ENCODE measurements around the gene JMJD7. TPM values are rescaled to one million over a fixed set of nuclear protein-coding genes. Genes with fewer than 3 reads are reported as not detected.

Gene JMJD7
- total and polyA plus RNA-seq, 2 donors (not counting 1 experiment from before 2014, with no cell fraction given): 33.4 to 43.9 TPM

DNA sequence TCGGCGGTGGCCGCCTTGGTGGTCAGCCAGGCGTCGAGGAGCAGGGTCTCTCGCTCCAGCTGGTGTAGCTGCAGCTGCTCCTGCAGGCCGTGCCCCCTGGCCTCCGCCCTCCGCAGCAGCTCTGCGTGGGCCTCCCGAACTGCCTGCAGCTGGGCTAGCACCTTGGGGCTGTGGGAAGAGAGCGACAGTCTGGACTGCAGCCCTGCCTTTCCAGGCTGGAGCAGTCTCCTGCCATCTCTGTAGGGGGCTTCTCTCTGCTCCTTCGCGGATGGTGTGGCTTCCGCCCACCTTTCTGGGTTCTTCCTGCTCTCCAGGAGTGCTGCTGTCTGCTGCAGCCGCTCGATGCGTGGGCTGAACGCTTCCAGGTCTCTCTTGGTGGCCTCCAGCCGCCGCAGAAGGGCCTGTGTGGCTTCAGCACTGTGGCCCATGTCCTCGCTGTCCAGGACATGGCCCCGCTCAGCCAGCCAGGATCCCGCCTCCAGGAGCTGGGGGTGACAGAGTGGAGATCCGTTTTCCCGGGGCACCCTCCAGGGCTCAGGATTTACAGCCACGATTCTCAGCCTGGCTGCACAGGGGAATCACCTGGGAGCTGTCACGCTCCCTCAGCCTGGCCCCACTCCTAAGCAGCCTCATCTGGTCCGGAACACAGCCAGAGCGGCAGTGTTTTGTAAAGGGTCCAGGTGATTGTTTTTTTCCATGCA is 27.5 kb downstream of the JMJD7 start:
- CTCF ChIA-PET: no interaction called here
- no peak overlapping the region for H3K4me3 Mint-ChIP-seq
- Histone ChIP-seq H3K4me2 (replicated peaks; ENCODE audit: low read depth, low read length, poor library complexity, severe bottlenecking) (no peak overlapping the region), H3K9ac (ENCODE audit: low read length) (no peak overlapping the region), H3K4me1 (ENCODE audit: control insufficient read depth in 2 of 2, insufficient read depth in 2 of 2, low read length in 2 of 2) (peaks cover 0 to 6% of the 10 kb centered on the region in 2 donors), H2AFZ (ENCODE audit: insufficient read depth, low read depth, low read length, poor library complexity, severe bottlenecking) (no peak overlapping the region), H3K36me3 (replicated peaks in 1 of 2; ENCODE audit: control extremely low read depth in 1 of 2, control insufficient read depth in 1 of 2, extremely low read depth in 1 of 2, insufficient read depth in 2 of 2, low read length in 1 of 2) (no peaks in the 10 kb centered on the region), H3K27ac (ENCODE audit: low read length in 2 of 2) (no peak overlapping the region), H3K79me2 (ENCODE audit: control insufficient read depth, insufficient read depth, low read length) (no peaks in the 10 kb centered on the region), H4K20me1 (ENCODE audit: control insufficient read depth, insufficient read depth, low read length, poor library complexity, severe bottlenecking) (no peaks in the 10 kb centered on the region), H3K9me3 (ENCODE audit: control extremely low read depth in 1 of 3, control insufficient read depth in 2 of 3, insufficient read depth in 1 of 3, low read length in 2 of 3) (no peaks in the 10 kb centered on the region), H3K27me3 (replicated peaks in 1 of 4; ENCODE audit: control extremely low read depth in 1 of 4, control insufficient read depth in 3 of 4, insufficient read depth in 4 of 4, low read length in 3 of 4) (peaks cover 0 to 7% (median 0%) of the 10 kb centered on the region in 4 experiments), H3K4me3 (ENCODE audit: control extremely low read depth in 1 of 5, extremely low read depth in 1 of 5, insufficient read depth in 1 of 5, low read depth in 2 of 5, low read length in 4 of 5) (no peak overlapping the region)
- TF ChIP-seq EZH2 (IDR thresholded peaks at IDR 0.05; ENCODE audit: borderline replicate concordance, insufficient read depth, low read depth, low read length, poor library complexity, severe bottlenecking): no peak
- TF ChIP-seq, protein P1, sequence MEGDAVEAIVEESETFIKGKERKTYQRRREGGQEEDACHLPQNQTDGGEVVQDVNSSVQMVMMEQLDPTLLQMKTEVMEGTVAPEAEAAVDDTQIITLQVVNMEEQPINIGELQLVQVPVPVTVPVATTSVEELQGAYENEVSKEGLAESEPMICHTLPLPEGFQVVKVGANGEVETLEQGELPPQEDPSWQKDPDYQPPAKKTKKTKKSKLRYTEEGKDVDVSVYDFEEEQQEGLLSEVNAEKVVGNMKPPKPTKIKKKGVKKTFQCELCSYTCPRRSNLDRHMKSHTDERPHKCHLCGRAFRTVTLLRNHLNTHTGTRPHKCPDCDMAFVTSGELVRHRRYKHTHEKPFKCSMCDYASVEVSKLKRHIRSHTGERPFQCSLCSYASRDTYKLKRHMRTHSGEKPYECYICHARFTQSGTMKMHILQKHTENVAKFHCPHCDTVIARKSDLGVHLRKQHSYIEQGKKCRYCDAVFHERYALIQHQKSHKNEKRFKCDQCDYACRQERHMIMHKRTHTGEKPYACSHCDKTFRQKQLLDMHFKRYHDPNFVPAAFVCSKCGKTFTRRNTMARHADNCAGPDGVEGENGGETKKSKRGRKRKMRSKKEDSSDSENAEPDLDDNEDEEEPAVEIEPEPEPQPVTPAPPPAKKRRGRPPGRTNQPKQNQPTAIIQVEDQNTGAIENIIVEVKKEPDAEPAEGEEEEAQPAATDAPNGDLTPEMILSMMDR (IDR thresholded peaks at IDR 0.05): no peak
- H3K4me1 Mint-ChIP-seq: peaks cover 2% of the 10 kb centered on the region
- H3K27ac Mint-ChIP-seq: no peak overlapping the region
- ATAC-seq (ENCODE audit: low read depth): no peak
- intact Hi-C loops (cut with micrococcal nuclease): no loop called here
- POLR2A ChIA-PET: interaction anchor here (0.7 kb wide), 1 partner anchor 527 kb away, joined by 3 read pairs; no protein-coding TSS in a partner anchor
- no peak for DNase-seq
- H3K9me3 Mint-ChIP-seq (ENCODE audit: insufficient read depth): no peaks in the 10 kb centered on the region
- WGBS (ENCODE audit: insufficient coverage): 92% methylated on average over 26 of the region's 30 CpGs
- no peaks in the 10 kb centered on the region for H3K27me3 Mint-ChIP-seq

DNA sequence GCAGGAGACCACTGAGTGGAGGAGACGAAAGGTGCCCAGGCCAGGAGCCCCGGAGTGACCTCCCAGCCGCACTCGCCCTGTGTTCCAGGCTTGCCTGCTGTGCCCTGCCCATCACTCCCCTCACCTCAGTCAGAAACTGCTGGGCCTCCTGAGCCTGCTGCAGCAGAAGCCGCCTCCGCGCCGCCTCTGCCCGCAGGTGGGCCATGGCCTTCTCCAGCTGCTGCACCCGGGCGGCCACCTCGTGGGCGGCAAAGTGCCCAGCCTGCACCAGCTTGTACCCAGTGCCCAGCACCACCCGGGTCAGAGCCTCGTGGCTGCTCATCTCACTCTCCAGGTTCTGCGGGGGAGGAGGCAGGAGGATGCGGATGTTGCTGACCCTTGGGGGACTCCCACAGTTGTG is 28.4 kb downstream of the JMJD7 start:
- no peak overlapping the region for H3K4me2 ChIP-seq (replicated peaks; ENCODE audit: low read depth, low read length, poor library complexity, severe bottlenecking)
- H3K27ac ChIP-seq (ENCODE audit: low read length in 2 of 2): no peak overlapping the region
- H3K36me3 ChIP-seq (replicated peaks in 1 of 2; ENCODE audit: control extremely low read depth in 1 of 2, control insufficient read depth in 1 of 2, extremely low read depth in 1 of 2, insufficient read depth in 2 of 2, low read length in 1 of 2): no peaks in the 10 kb centered on the region
- 98% methylated on average over 17 of the region's 17 CpGs for WGBS (ENCODE audit: insufficient coverage)
- peaks cover 0 to 7% (median 0%) of the 10 kb centered on the region in 4 experiments for H3K27me3 ChIP-seq (replicated peaks in 1 of 4; ENCODE audit: control extremely low read depth in 1 of 4, control insufficient read depth in 3 of 4, insufficient read depth in 4 of 4, low read length in 3 of 4)
- H2AFZ ChIP-seq (ENCODE audit: insufficient read depth, low read depth, low read length, poor library complexity, severe bottlenecking): no peak overlapping the region
- no peak overlapping the region for H3K4me3 ChIP-seq (ENCODE audit: control extremely low read depth in 1 of 5, extremely low read depth in 1 of 5, insufficient read depth in 1 of 5, low read depth in 2 of 5, low read length in 4 of 5)
- ATAC-seq (ENCODE audit: low read depth): no peak
- Mint-ChIP-seq H3K4me1 (peaks cover under 1% of the 10 kb centered on the region), H3K9me3 (ENCODE audit: insufficient read depth) (no peaks in the 10 kb centered on the region), H3K27ac (no peak overlapping the region), H3K4me3 (no peak overlapping the region), H3K27me3 (no peaks in the 10 kb centered on the region)
- CTCF ChIA-PET: no interaction called here
- POLR2A ChIA-PET: no interaction called here
- no peaks in the 10 kb centered on the region for H4K20me1 ChIP-seq (ENCODE audit: control insufficient read depth, insufficient read depth, low read length, poor library complexity, severe bottlenecking)
- DNase-seq: no peak
- no peak for TF ChIP-seq EZH2 (IDR thresholded peaks at IDR 0.05; ENCODE audit: borderline replicate concordance, insufficient read depth, low read depth, low read length, poor library complexity, severe bottlenecking)
- no peaks in the 10 kb centered on the region for H3K79me2 ChIP-seq (ENCODE audit: control insufficient read depth, insufficient read depth, low read length)
- intact Hi-C loops (cut with micrococcal nuclease): no loop called here
- no peak overlapping the region for H3K9ac ChIP-seq (ENCODE audit: low read length)
- peaks cover 0 to 6% of the 10 kb centered on the region in 2 donors for H3K4me1 ChIP-seq (ENCODE audit: control insufficient read depth in 2 of 2, insufficient read depth in 2 of 2, low read length in 2 of 2)
- no peaks in the 10 kb centered on the region for H3K9me3 ChIP-seq (ENCODE audit: control extremely low read depth in 1 of 3, control insufficient read depth in 2 of 3, insufficient read depth in 1 of 3, low read length in 2 of 3)

All from B cell (primary cell).